Pons (tissue), 1 donor: ENCODE measurements around the gene IFIT1.
A peak's percentile ranks its signal among the peaks of the same experiment; 100 is the strongest.
"Not testable (repeated sequence)": the region's sequence is repeated elsewhere in the genome, so short reads cannot be mapped to it uniquely, and the experiment has no call there.

Source experiments
- DNase-seq: peaks from one replicate; pipeline ENCODE4 v3.0.0-alpha.2; 2016; ENCODE audit warnings: low spot score

The IFIT1 gene

GRCh38 chr10:89403043-89403442, 10.6 kb downstream of the IFIT1 start:
- DNase-seq, result no peak

- no peak for DNase-seq
Measured at GRCh38 chr10:89404104-89405047, 12.0 kb downstream of the IFIT1 start.

GRCh38 chr10:89406178-89406577, 13.8 kb downstream of the IFIT1 start:
- DNase-seq, result not testable (repeated sequence)

- not testable (repeated sequence) for DNase-seq
Measured at GRCh38 chr10:89407792-89408191, 15.4 kb downstream of the IFIT1 start.

- DNase-seq, result not testable (repeated sequence)
Measured at GRCh38 chr10:89409282-89409681, 16.9 kb downstream of the IFIT1 start.

GRCh38 chr10:89410551-89410950, 18.1 kb downstream of the IFIT1 start:
- not testable (repeated sequence) for DNase-seq

GRCh38 chr10:89411135-89411534, 18.7 kb downstream of the IFIT1 start:
- not testable (repeated sequence) for DNase-seq

- DNase-seq, result not testable (repeated sequence)
Measured at GRCh38 chr10:89412276-89412675, 19.9 kb downstream of the IFIT1 start.

GRCh38 chr10:89413398-89413912, 21.0 kb downstream of the IFIT1 start:
- no peak for DNase-seq

- DNase-seq, result peak; percentile 78
Measured at GRCh38 chr10:89414146-89414878, 21.9 kb downstream of the IFIT1 start, which contains the start of gene IFIT5. IFIT5 (plus strand) TSS chr10:89414568; CDS start chr10:89414799, 231 bp downstream.

GRCh38 chr10:89414879-89415821, 22.7 kb downstream of the IFIT1 start:
- DNase-seq, result peak; percentile 59

GRCh38 chr10:89416465-89416864, 24.0 kb downstream of the IFIT1 start:
- no peak for DNase-seq

GRCh38 chr10:89419548-89419947, 27.1 kb downstream of the IFIT1 start:
- no peak for DNase-seq

GRCh38 chr10:89421018-89421476, 28.6 kb downstream of the IFIT1 start:
- DNase-seq, result no peak

GRCh38 chr10:89425000-89425399, 32.6 kb downstream of the IFIT1 start:
- DNase-seq, result no peak

- peak; percentile 69 for DNase-seq
Measured at GRCh38 chr10:89426230-89426868, 33.9 kb downstream of the IFIT1 start.

GRCh38 chr10:89427629-89428028, 35.2 kb downstream of the IFIT1 start:
- no peak for DNase-seq

GRCh38 chr10:89428877-89429276, 36.5 kb downstream of the IFIT1 start:
- DNase-seq, result no peak

- no peak for DNase-seq
Measured at GRCh38 chr10:89431977-89432376, 39.6 kb downstream of the IFIT1 start.

GRCh38 chr10:89438525-89438924, 46.1 kb downstream of the IFIT1 start:
- DNase-seq, result no peak
